Left lung (tissue), 10 donors: ENCODE data around the gene POLR1A. TPM values are rescaled to one million over a fixed set of nuclear protein-coding genes. Genes with fewer than 3 reads are reported as not detected.

ENCODE experiments used
- ATAC-seq: fragments of 200-7000 bp; cut with Tn5 transposase; one replicate; pipeline ENCODE4 v1.9.1; 2020; ENCODE audit warnings: moderate library complexity
- DNase-seq, 4 donors: peaks; one replicate each; pipeline ENCODE4 v3.0.0-alpha.2; 2013 to 2020
- H3K27ac ChIP-seq, 2 donors: fragments of 200-600 bp; sonication (generic) in 1 of 2; one replicate each; pipeline versions ENCODE4 v1.5.0 to v1.8.0; 2020 to 2021
- H3K27me3 ChIP-seq, 2 donors: fragments of 200-600 bp; sonication (generic) in 1 of 2; one replicate each; pipeline versions ENCODE4 v1.5.0 to v1.8.0; 2020 to 2021
- H3K36me3 ChIP-seq, 2 donors: fragments of 200-600 bp; sonication (generic) in 1 of 2; one replicate each; pipeline versions ENCODE4 v1.5.0 to v1.8.0; 2020 to 2021
- H3K4me1 ChIP-seq, 2 donors: fragments of 200-600 bp; one replicate each; pipeline ENCODE4 v1.8.0; 2021
- H3K4me3 ChIP-seq, 2 donors: fragments of 200-600 bp; sonication (generic) in 1 of 2; one replicate each; pipeline versions ENCODE4 v1.5.0 to v1.8.0; 2020 to 2021; ENCODE audit warnings: mild to moderate bottlenecking in 1 of 2
- H3K9me3 ChIP-seq, 2 donors: fragments of 200-600 bp; sonication (generic) in 1 of 2; one replicate each; pipeline versions ENCODE4 v1.5.0 to v1.8.0; 2020 to 2021
- intact Hi-C, 2 donors: fragments of 100-400 bp; cut with DNase I; formaldehyde crosslinking; loops; one replicate each; pipeline versions ENCODE4 v1.11.2 to v1.14.2; 2022
- polyA plus RNA-seq, 6 donors: library from polyadenylated mRNA; unstranded; fragments of 120-200 nt; gene quantifications; one replicate each; pipeline ENCODE4 v1.2.1, GENCODE V29; 2013; ENCODE audit not compliant: insufficient read length in 6 of 6
- total RNA-seq, 2 donors: library from RNA; stranded (reverse); fragmentation: NEBNext Ultra II Directional; extraction: Animal tissue kit (Norgen Biotek cat#: 25700); gene quantifications; one replicate each; pipeline ENCODE4 v1.2.1, GENCODE V29; 2021
- TF ChIP-seq, protein P1 (sequence below), 2 donors: fragments of 200-600 bp; sonication (generic) in 1 of 2; IDR thresholded peaks; one replicate each; pipeline versions ENCODE4 v1.5.0 to v1.8.0; 2021; ENCODE audit warnings: antibody characterized with exemption in 2 of 2
- donor health status: DM: no; HTN: yes; CAD: no.
- donor health status: DM: no; HTN: no; CAD: no.

POLR1A gene
- total and polyA plus RNA-seq, 8 donors = 18.6 to 34.7 (median 21.9) TPM

DNA sequence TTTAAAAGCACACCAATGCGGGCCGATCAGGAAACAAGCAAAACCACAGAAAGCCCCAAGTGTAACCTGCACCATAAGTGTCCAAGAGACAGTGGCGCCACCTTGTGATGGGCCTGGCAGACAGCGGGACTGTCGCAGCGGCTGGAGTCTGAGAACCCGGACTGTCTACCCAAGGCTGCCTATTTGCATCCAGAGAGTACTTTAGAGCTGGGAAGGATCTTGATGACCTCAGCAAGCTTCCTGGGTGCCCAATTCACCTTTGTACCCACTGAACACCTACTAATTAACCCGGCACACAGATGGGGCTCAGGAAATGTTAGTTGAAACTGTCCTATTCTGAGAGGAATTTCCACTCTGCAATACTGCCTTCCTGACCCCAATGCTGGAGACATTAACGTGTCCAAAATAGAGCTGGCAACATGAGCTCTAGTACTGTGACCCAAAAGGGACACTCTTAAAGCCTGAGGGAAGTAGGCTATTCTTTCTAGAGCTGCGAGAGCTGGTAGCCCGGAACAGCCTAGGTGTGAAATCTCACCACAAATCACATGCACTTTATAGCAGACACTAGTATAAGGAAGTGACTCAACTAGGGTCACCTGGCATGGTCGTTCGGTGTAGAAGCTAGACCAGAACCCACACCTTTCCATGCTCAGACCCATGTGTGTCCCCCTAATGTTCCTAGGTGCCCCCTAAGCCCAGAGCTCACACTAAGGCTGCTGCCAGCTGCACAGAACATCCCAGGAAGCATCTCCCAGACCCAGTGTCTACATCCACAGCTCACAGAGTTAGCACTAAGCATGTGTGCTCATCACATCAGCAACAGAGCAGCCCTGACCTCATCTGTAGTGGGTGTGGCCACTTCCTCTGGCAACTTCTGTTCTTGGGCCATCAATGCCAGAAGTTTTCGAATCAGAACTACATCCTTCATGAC lies 25.4 kb downstream of the POLR1A start:
- H3K27me3 ChIP-seq = no peaks in the 10 kb centered on the region
- peak; percentile 92 for ATAC-seq
- H3K4me1 ChIP-seq = peaks cover 0 to 16% of the 10 kb centered on the region in 2 donors
- TF ChIP-seq, protein P1, sequence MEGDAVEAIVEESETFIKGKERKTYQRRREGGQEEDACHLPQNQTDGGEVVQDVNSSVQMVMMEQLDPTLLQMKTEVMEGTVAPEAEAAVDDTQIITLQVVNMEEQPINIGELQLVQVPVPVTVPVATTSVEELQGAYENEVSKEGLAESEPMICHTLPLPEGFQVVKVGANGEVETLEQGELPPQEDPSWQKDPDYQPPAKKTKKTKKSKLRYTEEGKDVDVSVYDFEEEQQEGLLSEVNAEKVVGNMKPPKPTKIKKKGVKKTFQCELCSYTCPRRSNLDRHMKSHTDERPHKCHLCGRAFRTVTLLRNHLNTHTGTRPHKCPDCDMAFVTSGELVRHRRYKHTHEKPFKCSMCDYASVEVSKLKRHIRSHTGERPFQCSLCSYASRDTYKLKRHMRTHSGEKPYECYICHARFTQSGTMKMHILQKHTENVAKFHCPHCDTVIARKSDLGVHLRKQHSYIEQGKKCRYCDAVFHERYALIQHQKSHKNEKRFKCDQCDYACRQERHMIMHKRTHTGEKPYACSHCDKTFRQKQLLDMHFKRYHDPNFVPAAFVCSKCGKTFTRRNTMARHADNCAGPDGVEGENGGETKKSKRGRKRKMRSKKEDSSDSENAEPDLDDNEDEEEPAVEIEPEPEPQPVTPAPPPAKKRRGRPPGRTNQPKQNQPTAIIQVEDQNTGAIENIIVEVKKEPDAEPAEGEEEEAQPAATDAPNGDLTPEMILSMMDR (IDR thresholded peaks at IDR 0.05) = peak; percentile 62 to 78
- intact Hi-C loops = loop anchor here in 1 of 2 donors (5.0 kb wide), 1 partner anchor 253 kb away; no protein-coding TSS in a partner anchor
- no peaks in the 10 kb centered on the region for H3K9me3 ChIP-seq
- peaks cover 0 to 67% of the 10 kb centered on the region in 2 donors for H3K36me3 ChIP-seq
- peak overlapping the region in 1 of 2 donors; percentile 5 for H3K27ac ChIP-seq
- peak; percentile 40 to 92 (median 79) for DNase-seq
- no peak overlapping the region for H3K4me3 ChIP-seq

GRCh38 chr2:86078774-86079545 lies 26.7 kb downstream of the POLR1A start:
- TF ChIP-seq, protein P1 (IDR thresholded peaks at IDR 0.05) = peak in 1 of 2 donors; percentile 56
- no peaks in the 10 kb centered on the region for H3K9me3 ChIP-seq
- ATAC-seq = peak; percentile 84
- no peak overlapping the region for H3K27ac ChIP-seq
- no peaks in the 10 kb centered on the region for H3K27me3 ChIP-seq
- intact Hi-C loops = loop anchor here in 1 of 2 donors (5.0 kb wide), 1 partner anchor 252 kb away; no protein-coding TSS in a partner anchor
- peak in 2 of 4 donors; percentile 27 to 69 for DNase-seq
- H3K4me1 ChIP-seq = peaks cover 0 to 16% of the 10 kb centered on the region in 2 donors
- H3K4me3 ChIP-seq = no peak overlapping the region
- peaks cover 0 to 69% of the 10 kb centered on the region in 2 donors for H3K36me3 ChIP-seq

DNA sequence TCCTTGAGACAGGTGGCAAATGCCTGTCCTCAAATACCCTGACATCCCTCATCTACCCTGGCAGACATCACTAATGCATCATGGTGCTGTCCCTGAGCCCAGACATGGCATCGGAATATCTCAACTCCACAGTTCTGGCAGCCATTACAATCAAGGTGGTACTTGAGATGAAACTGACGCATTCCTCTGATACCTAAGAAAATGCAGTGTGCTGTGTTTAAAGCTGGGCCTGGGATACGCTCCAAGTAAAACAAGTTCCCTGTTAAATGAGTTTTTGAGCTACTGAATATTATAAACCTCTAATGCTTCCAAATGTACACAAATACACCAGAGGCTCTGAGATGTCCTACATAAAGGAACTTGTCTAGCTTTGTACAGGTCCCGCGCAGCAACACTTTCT lies 29.8 kb downstream of the POLR1A start:
- intact Hi-C loops = loop anchor here in 1 of 2 donors (5.0 kb wide), 1 partner anchor 249 kb away; no protein-coding TSS in a partner anchor
- Histone ChIP-seq H3K4me3 (no peak overlapping the region), H3K36me3 (peaks cover 0 to 52% of the 10 kb centered on the region in 2 donors), H3K27ac (no peak overlapping the region), H3K4me1 (peaks cover 10 to 27% of the 10 kb centered on the region in 2 donors), H3K9me3 (no peaks in the 10 kb centered on the region), H3K27me3 (no peaks in the 10 kb centered on the region)
- TF ChIP-seq, protein P1 (IDR thresholded peaks at IDR 0.05) = no peak
- DNase-seq = peak in 1 of 4 donors; percentile 58
- ATAC-seq = peak; percentile 25

DNA sequence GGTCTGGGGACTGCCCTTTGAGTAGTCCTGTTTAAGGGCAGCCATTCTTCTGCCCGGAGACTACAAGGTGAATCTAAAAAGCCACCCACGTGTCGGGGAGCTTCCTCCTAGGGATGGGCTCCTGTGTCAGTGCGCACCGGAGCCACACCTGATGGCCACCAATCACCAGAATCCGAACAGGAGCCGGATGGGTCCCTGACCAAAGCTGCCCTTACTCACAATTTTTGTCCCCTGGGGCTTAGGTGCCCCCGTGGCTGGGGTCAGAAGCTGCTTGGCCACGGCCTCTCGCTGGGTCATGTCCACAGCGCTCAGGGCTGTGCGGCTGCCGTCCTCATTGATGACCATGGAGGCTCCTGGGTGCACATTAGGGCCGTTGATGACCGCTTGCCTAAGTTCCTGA lies 30.9 kb downstream of the POLR1A start:
- no peak for ATAC-seq
- intact Hi-C loops = loop anchor here in 1 of 2 donors (5.0 kb wide), 1 partner anchor 248 kb away; no protein-coding TSS in a partner anchor

More for the DNA sequence above, 30.9 kb downstream of the POLR1A start:
- TF ChIP-seq, protein P1 (IDR thresholded peaks at IDR 0.05) = no peak
- Histone ChIP-seq H3K36me3 (peaks cover 0 to 56% of the 10 kb centered on the region in 2 donors), H3K27ac (no peak overlapping the region), H3K27me3 (no peaks in the 10 kb centered on the region), H3K4me1 (peaks cover 10 to 16% of the 10 kb centered on the region in 2 donors), H3K4me3 (no peak overlapping the region), H3K9me3 (no peaks in the 10 kb centered on the region)
- DNase-seq = no peak
